CD4-positive, alpha-beta T cell treated with Interferon alpha-2 for 1 hour (primary cell): ENCODE measurements around the gene CARD19.

Source experiments
- DNase-seq, 2 donors: peaks; one replicate each; pipeline ENCODE4 v3.0.0-alpha.2; 2020 to 2022

The CARD19 gene

GRCh38 chr9:93064392-93065134 lies 31.5 kb upstream of the CARD19 start:
- DNase-seq = peak; percentile 90 to 92

- no peak for DNase-seq
Measured at GRCh38 chr9:93065135-93065720, 30.8 kb upstream of the CARD19 start.

GRCh38 chr9:93066978-93067603 lies 28.9 kb upstream of the CARD19 start:
- DNase-seq = no peak

GRCh38 chr9:93068956-93069355 lies 27.1 kb upstream of the CARD19 start:
- no peak for DNase-seq

- peak in 1 of 2 donors; percentile 24 for DNase-seq
Measured at GRCh38 chr9:93071464-93071863, 24.6 kb upstream of the CARD19 start.

- no peak for DNase-seq
Measured at GRCh38 chr9:93072383-93072795, 23.6 kb upstream of the CARD19 start.

GRCh38 chr9:93076101-93076791 lies 19.8 kb upstream of the CARD19 start:
- no peak for DNase-seq

GRCh38 chr9:93076792-93077128 lies 19.3 kb upstream of the CARD19 start:
- DNase-seq = no peak

- no peak for DNase-seq
Measured at GRCh38 chr9:93077367-93077766, 18.6 kb upstream of the CARD19 start.

GRCh38 chr9:93077811-93078210 lies 18.2 kb upstream of the CARD19 start:
- no peak for DNase-seq

- DNase-seq = no peak
Measured at GRCh38 chr9:93079371-93079770, 16.6 kb upstream of the CARD19 start.

GRCh38 chr9:93080406-93080805 lies 15.6 kb upstream of the CARD19 start:
- DNase-seq = no peak

GRCh38 chr9:93081081-93081529 lies 14.9 kb upstream of the CARD19 start:
- DNase-seq = no peak

- DNase-seq = no peak
Measured at GRCh38 chr9:93081931-93082330, 14.1 kb upstream of the CARD19 start.

- no peak for DNase-seq
Measured at GRCh38 chr9:93082841-93083411, 13.1 kb upstream of the CARD19 start.

- DNase-seq = peak in 1 of 2 donors; percentile 18
Measured at GRCh38 chr9:93083592-93084470, 12.2 kb upstream of the CARD19 start.

- no peak for DNase-seq
Measured at GRCh38 chr9:93084471-93084881, 11.5 kb upstream of the CARD19 start.

- no peak for DNase-seq
Measured at GRCh38 chr9:93085676-93086075, 10.3 kb upstream of the CARD19 start.

GRCh38 chr9:93086447-93087224 lies 9.4 kb upstream of the CARD19 start:
- DNase-seq = no peak

- no peak for DNase-seq
Measured at GRCh38 chr9:93087971-93088655, 7.9 kb upstream of the CARD19 start.

- no peak for DNase-seq
Measured at GRCh38 chr9:93088656-93089015, 7.4 kb upstream of the CARD19 start.
